A549 (cell line): ENCODE measurements around the gene AKAP17A. TPM values are rescaled to one million over a fixed set of nuclear protein-coding genes. Genes with fewer than 3 reads are reported as not detected.

Experiments
- ATAC-seq, 2 experiments: fragments of 200-7000 bp in 1 of 2; fragments of >200 bp in 1 of 2; cut with Nextera tagmentation in 1 of 2; cut with Tn5 transposase in 1 of 2; 3 replicates each; pipeline versions ENCODE4 v1.8.0 to v1.9.1; 2018 to 2020; ENCODE audit warnings: mild to moderate bottlenecking in 1 of 2, moderate library complexity in 1 of 2
- CTCF ChIA-PET: fragments of 300-600 bp; sonication (Branson Sonifier 250); formaldehyde crosslinking; extraction: SDS; loops from one replicate; lab custom pipeline; 2021; ENCODE audit warnings: antibody characterized with exemption, inconsistent platforms; lab: Yijun Ruan, JAX
- POLR2A ChIA-PET: fragments of 350-600 bp; formaldehyde crosslinking; extraction: SDS; loops from one replicate; lab custom pipeline; 2021; ENCODE audit warnings: antibody characterized with exemption, inconsistent platforms; lab: Yijun Ruan, JAX
- DNase-seq, 2 experiments: peaks; one replicate each; pipeline versions ENCODE4 v3.0.0 to v3.0.0-alpha.2; 2011 to 2016; ENCODE audit warnings: low read depth in 1 of 2, low spot score in 1 of 2
- FAIRE-seq: peaks from 2 replicates; lab custom pipeline; 2011; peaks lifted over from hg19 to GRCh38; lab: Jason Lieb, UNC
- H3K27ac ChIP-seq, 2 experiments: fragments of >200 bp; sonication (Bioruptor Twin); formaldehyde crosslinking; 3 replicates each; pipeline ENCODE4 v1.5.1; 2016 to 2017
- H3K4me1 ChIP-seq: fragments of >200 bp; sonication (Bioruptor Twin); formaldehyde crosslinking; 3 replicates; pipeline ENCODE4 v1.6.1; 2016
- H3K4me2 ChIP-seq: fragments of >200 bp; sonication (Bioruptor Twin); formaldehyde crosslinking; 3 replicates; pipeline ENCODE4 v1.6.1; 2016
- H3K4me3 ChIP-seq: fragments of >200 bp; sonication (Bioruptor Twin); formaldehyde crosslinking; 3 replicates; pipeline ENCODE4 v1.5.1; 2016
- H3K9me3 ChIP-seq: fragments of >200 bp; sonication (Bioruptor Twin); formaldehyde crosslinking; 3 replicates; pipeline ENCODE4 v1.6.1; 2016
- BHLHE40 ChIP-seq: IDR thresholded peaks from 2 replicates; pipeline ENCODE4 v1.6.1; 2012; ENCODE audit warnings: low read depth, low read length, inconsistent platforms
- CBX2 ChIP-seq: fragments of 200-600 bp; sonication (generic); IDR thresholded peaks from 2 replicates; pipeline ENCODE4 v1.6.1; 2016; ENCODE audit warnings: low read depth, mild to moderate bottlenecking, borderline replicate concordance
- CEBPB ChIP-seq, 2 experiments: fragments of >200 bp in 1 of 2; sonication (Bioruptor Twin) in 1 of 2; formaldehyde crosslinking in 1 of 2; IDR thresholded peaks; 2 replicates each; pipeline ENCODE4 v1.6.1; 2012 to 2016
- CHD2 ChIP-seq: fragments of 150-350 bp; IDR thresholded peaks from 2 replicates; pipeline ENCODE4 v1.6.1; 2014; ENCODE audit warnings: low read length; ENCODE audit not compliant: partially characterized antibody
- CHD4 ChIP-seq: fragments of 200-600 bp; sonication (generic); IDR thresholded peaks from 2 replicates; pipeline ENCODE4 v1.6.1; 2016; ENCODE audit warnings: antibody characterized with exemption, mild to moderate bottlenecking, borderline replicate concordance
- ESRRA ChIP-seq: fragments of 150-350 bp; IDR thresholded peaks from 2 replicates; pipeline ENCODE4 v1.6.1; 2014; ENCODE audit warnings: mild to moderate bottlenecking, low read length, borderline replicate concordance
- FOXS1 ChIP-seq: fragments of 250-450 bp; sonication (Bioruptor Pico); IDR thresholded peaks from 2 replicates; pipeline ENCODE4 v1.5.0; 2020; ENCODE audit warnings: mild to moderate bottlenecking, moderate library complexity
- GATA3 ChIP-seq: IDR thresholded peaks from 2 replicates; pipeline ENCODE4 v1.6.1; 2012; ENCODE audit warnings: borderline replicate concordance
- HDAC2 ChIP-seq: fragments of 200-600 bp; sonication (generic); IDR thresholded peaks from 2 replicates; pipeline ENCODE4 v1.6.1; 2016
- HEYL ChIP-seq: fragments of 250-450 bp; sonication (Bioruptor Pico); IDR thresholded peaks from 2 replicates; pipeline ENCODE4 v1.8.0; 2021; ENCODE audit warnings: mild to moderate bottlenecking, moderate library complexity
- HOXA7 ChIP-seq: fragments of 250-450 bp; sonication (Bioruptor Pico); IDR thresholded peaks from 2 replicates; pipeline ENCODE4 v1.5.0; 2020; ENCODE audit warnings: mild to moderate bottlenecking, moderate library complexity
- HOXB13 ChIP-seq: fragments of 250-450 bp; sonication (Bioruptor Pico); IDR thresholded peaks from 2 replicates; pipeline ENCODE4 v1.5.0; 2020; ENCODE audit warnings: low read depth, mild to moderate bottlenecking, moderate library complexity
- KDM5A ChIP-seq: fragments of 200-600 bp; sonication (generic); IDR thresholded peaks from 2 replicates; pipeline ENCODE4 v1.6.1; 2016; ENCODE audit warnings: antibody characterized with exemption, mild to moderate bottlenecking
- MAFK ChIP-seq: fragments of 450-650 bp; IDR thresholded peaks from 2 replicates; pipeline ENCODE4 v1.6.1; 2014; ENCODE audit not compliant: partially characterized antibody
- MYC ChIP-seq: IDR thresholded peaks from 2 replicates; pipeline ENCODE4 v1.6.1; 2012; ENCODE audit warnings: mild to moderate bottlenecking, inconsistent platforms, low read length, improper control_type of control experiment, borderline replicate concordance
- POLR2A ChIP-seq: IDR thresholded peaks from 2 replicates; pipeline ENCODE4 v1.6.1; 2012; ENCODE audit warnings: mild to moderate bottlenecking, low read length
- RARB ChIP-seq: fragments of 250-450 bp; sonication (Bioruptor Pico); IDR thresholded peaks from 2 replicates; pipeline ENCODE4 v1.8.0; 2021; ENCODE audit warnings: mild to moderate bottlenecking, moderate library complexity
- RNF2 ChIP-seq: fragments of 200-600 bp; sonication (generic); IDR thresholded peaks from 2 replicates; pipeline ENCODE4 v1.6.1; 2016; ENCODE audit warnings: low read depth, mild to moderate bottlenecking, antibody characterized with exemption, moderate library complexity, borderline replicate concordance
- ZNF302 ChIP-seq: fragments of 250-450 bp; sonication (Bioruptor Pico); IDR thresholded peaks from 2 replicates; pipeline ENCODE4 v1.9.0; 2021; ENCODE audit warnings: inconsistent platforms, mild to moderate bottlenecking, moderate library complexity
- WGBS: methylation state at CpG from one replicate; pipeline ENCODE4 v1.1.6; 2017; ENCODE audit errors: missing lambda C conversion rate; 5-methylcytosine and 5-hydroxymethylcytosine counted together
- polyA plus RNA-seq, 4 experiments: library from polyadenylated mRNA; depleted of rRNA in 3 of 4; stranded (reverse); fragments of >200 nt; fragmentation: RNase III in 1 of 4; extraction: RNeasy Plus Mini Kit Qiagen cat#74134 plus additional on column Dnase treatment in 1 of 4; gene quantifications; 2 replicates in 3 of 4; 3 replicates in 1 of 4; pipeline ENCODE4 v1.2.3, GENCODE V29; 2011 to 2017
- TF ChIP-seq, protein P1 (sequence below): IDR thresholded peaks from 2 replicates; pipeline ENCODE4 v1.6.1; 2012; ENCODE audit warnings: low read depth, borderline replicate concordance
- TF ChIP-seq, protein P2 (sequence below): fragments of >200 bp; sonication (Bioruptor Twin); formaldehyde crosslinking; IDR thresholded peaks from 3 replicates; pipeline ENCODE4 v1.6.1; 2016
- TF ChIP-seq, protein P3 (sequence below): fragments of 250-450 bp; sonication (Bioruptor Pico); IDR thresholded peaks from 2 replicates; pipeline ENCODE4 v1.5.0; 2021; ENCODE audit warnings: mild to moderate bottlenecking, moderate library complexity, borderline replicate concordance
- TF ChIP-seq, protein P4 (sequence below): IDR thresholded peaks from 2 replicates; pipeline ENCODE4 v1.6.1; 2012

Gene AKAP17A
- polyA plus RNA-seq, 2 of the 4 experiments (the other 2 are of a cell fraction), result 24.9 to 32.9 TPM

DNA sequence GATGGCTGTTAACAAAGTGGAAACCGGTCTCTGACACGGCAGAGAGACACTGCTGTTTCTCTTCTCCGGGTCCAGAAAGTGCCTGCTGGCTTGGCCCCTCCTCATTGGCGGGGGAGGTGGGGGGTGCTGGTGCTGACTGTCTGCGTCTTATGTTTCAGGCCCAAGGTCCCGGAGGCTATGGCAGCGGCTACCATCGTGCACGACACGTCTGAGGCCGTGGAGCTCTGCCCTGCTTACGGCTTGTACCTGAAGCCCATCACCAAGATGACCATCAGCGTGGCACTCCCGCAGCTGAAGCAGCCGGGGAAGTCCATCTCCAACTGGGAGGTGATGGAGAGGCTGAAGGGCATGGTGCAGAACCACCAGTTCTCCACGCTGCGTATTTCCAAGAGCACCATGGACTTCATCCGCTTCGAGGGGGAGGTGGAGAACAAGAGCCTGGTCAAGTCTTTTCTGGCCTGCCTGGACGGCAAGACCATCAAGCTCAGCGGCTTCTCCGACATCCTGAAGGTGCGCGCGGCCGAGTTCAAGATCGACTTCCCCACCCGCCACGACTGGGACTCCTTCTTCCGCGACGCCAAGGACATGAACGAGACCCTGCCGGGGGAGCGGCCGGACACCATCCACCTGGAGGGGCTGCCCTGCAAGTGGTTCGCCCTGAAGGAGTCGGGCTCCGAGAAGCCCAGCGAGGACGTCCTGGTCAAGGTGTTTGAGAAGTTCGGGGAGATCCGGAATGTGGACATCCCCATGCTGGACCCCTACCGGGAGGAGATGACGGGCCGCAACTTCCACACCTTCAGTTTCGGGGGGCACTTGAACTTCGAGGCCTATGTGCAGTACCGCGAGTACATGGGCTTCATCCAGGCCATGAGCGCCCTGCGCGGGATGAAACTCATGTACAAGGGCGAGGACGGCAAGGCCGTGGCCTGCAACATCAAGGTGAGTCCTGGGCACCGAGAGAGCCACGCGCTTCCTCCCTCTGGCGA lies 2.2 kb downstream of the AKAP17A start:
- peak overlapping the region; percentile 80 for H3K4me2 ChIP-seq
- 93% methylated on average over 51 of the region's 60 CpGs for WGBS
- ATAC-seq, result no peak
- TF ChIP-seq HOXA7 (CRISPR knock-in tag) (no peak), ESRRA (no peak), HEYL (CRISPR knock-in tag) (no peak), MYC (no peak), GATA3 (no peak), MAFK (no peak), ZNF302 (CRISPR knock-in tag) (no peak), RNF2 (no peak), BHLHE40 (no peak)
- TF ChIP-seq, protein P1, sequence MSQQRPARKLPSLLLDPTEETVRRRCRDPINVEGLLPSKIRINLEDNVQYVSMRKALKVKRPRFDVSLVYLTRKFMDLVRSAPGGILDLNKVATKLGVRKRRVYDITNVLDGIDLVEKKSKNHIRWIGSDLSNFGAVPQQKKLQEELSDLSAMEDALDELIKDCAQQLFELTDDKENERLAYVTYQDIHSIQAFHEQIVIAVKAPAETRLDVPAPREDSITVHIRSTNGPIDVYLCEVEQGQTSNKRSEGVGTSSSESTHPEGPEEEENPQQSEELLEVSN, result no peak
- TF ChIP-seq, protein P2, sequence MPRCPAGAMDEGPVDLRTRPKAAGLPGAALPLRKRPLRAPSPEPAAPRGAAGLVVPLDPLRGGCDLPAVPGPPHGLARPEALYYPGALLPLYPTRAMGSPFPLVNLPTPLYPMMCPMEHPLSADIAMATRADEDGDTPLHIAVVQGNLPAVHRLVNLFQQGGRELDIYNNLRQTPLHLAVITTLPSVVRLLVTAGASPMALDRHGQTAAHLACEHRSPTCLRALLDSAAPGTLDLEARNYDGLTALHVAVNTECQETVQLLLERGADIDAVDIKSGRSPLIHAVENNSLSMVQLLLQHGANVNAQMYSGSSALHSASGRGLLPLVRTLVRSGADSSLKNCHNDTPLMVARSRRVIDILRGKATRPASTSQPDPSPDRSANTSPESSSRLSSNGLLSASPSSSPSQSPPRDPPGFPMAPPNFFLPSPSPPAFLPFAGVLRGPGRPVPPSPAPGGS, result no peak
- H3K9me3 ChIP-seq, result no peaks in the 10 kb centered on the region
- peaks cover 6% of the 10 kb centered on the region; the same call in 1 of the 3 replicates for H3K4me1 ChIP-seq
- CTCF ChIA-PET, result no interaction called here
- H3K4me3 ChIP-seq, result peak overlapping the region; percentile 99; the same call in 2 of the 3 replicates
- FAIRE-seq, result no peak
- POLR2A ChIA-PET, result no interaction called here
- H3K27ac ChIP-seq, result peak overlapping the region in 1 of 2 experiments; percentile 99; a peak in 2 of 6 replicates
- DNase-seq, result no peak

DNA sequence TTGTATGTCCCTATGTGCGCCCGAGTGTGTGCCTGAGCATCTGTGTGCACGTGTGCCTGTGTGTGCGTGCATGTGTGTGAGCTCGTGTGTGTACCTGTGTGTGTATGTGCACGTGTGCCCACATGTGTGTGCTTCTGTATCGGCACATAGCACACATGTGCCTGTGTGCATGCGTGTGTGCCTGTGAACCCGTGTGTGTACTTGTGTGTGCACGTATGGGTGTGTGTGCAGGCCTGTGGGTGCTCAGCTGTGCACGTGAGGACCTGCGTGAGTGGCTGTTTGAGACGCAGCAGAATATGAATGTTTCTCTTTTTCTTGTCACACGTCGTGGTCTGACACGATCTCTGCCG lies 4.3 kb downstream of the AKAP17A start:
- no peaks in the 10 kb centered on the region for H3K9me3 ChIP-seq
- FAIRE-seq, result no peak

More for the DNA sequence above, 4.3 kb downstream of the AKAP17A start:
- ATAC-seq, result no peak
- TF ChIP-seq CHD2 (no peak), FOXS1 (CRISPR knock-in tag) (no peak), KDM5A (no peak), CBX2 (no peak), HDAC2 (no peak), CEBPB (IDR thresholded peaks at IDR 0.05) (no peak), POLR2A (no peak), CHD4 (no peak), HOXB13 (CRISPR knock-in tag) (no peak), RARB (CRISPR knock-in tag) (no peak)
- TF ChIP-seq, protein P3, sequence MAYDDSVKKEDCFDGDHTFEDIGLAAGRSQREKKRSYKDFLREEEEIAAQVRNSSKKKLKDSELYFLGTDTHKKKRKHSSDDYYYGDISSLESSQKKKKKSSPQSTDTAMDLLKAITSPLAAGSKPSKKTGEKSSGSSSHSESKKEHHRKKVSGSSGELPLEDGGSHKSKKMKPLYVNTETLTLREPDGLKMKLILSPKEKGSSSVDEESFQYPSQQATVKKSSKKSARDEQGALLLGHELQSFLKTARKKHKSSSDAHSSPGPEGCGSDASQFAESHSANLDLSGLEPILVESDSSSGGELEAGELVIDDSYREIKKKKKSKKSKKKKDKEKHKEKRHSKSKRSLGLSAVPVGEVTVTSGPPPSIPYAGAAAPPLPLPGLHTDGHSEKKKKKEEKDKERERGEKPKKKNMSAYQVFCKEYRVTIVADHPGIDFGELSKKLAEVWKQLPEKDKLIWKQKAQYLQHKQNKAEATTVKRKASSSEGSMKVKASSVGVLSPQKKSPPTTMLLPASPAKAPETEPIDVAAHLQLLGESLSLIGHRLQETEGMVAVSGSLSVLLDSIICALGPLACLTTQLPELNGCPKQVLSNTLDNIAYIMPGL (CRISPR knock-in tag), result no peak
- TF ChIP-seq, protein P4, sequence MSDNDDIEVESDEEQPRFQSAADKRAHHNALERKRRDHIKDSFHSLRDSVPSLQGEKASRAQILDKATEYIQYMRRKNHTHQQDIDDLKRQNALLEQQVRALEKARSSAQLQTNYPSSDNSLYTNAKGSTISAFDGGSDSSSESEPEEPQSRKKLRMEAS, result no peak
- TF ChIP-seq, all 56 proteins: peak for 0
- ChIA-PET POLR2A (no interaction called here), CTCF (no interaction called here)
- Histone ChIP-seq H3K4me1 (peaks cover 6% of the 10 kb centered on the region; the same call in 1 of the 3 replicates), H3K4me2 (no peak overlapping the region), H3K4me3 (no peak overlapping the region), H3K27ac (no peak overlapping the region)
- DNase-seq, result no peak
- WGBS, result 90% methylated on average over 17 of the region's 17 CpGs
